Inflammatory macrophage treated with lipopolysaccharide for 1 hour (primary cell): ENCODE results near the gene FKBP2.
A peak's percentile ranks its signal among the peaks of the same experiment; 100 is the strongest.

Source experiments
- DNase-seq, 2 donors: peaks; one replicate each; pipeline ENCODE4 v3.0.0-alpha.2; 2020 to 2022

The FKBP2 gene

GRCh38 chr11:64250415-64251015, 9.6 kb downstream of the FKBP2 start:
- no peak for DNase-seq

- peak; percentile 39 to 77 for DNase-seq
Observed at GRCh38 chr11:64251016-64251752, 10.3 kb downstream of the FKBP2 start, which contains the start of gene PLCB3. PLCB3 (plus strand) TSS chr11:64251530; CDS start chr11:64251650, 120 bp downstream.

DNA sequence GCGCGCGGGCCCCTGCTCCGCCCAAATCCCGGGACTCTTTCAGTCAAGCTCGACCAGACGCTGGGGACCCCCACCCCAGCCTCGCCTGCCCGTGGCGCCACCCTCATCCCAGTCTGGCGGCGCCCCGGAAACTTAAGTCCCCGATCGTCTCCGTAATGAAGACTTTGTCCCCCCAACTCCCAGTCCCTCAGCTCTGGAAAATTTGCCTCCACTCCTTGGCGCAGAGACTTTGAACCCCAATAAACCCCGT, 10.8 kb downstream of the FKBP2 start:
- no peak for DNase-seq

DNA sequence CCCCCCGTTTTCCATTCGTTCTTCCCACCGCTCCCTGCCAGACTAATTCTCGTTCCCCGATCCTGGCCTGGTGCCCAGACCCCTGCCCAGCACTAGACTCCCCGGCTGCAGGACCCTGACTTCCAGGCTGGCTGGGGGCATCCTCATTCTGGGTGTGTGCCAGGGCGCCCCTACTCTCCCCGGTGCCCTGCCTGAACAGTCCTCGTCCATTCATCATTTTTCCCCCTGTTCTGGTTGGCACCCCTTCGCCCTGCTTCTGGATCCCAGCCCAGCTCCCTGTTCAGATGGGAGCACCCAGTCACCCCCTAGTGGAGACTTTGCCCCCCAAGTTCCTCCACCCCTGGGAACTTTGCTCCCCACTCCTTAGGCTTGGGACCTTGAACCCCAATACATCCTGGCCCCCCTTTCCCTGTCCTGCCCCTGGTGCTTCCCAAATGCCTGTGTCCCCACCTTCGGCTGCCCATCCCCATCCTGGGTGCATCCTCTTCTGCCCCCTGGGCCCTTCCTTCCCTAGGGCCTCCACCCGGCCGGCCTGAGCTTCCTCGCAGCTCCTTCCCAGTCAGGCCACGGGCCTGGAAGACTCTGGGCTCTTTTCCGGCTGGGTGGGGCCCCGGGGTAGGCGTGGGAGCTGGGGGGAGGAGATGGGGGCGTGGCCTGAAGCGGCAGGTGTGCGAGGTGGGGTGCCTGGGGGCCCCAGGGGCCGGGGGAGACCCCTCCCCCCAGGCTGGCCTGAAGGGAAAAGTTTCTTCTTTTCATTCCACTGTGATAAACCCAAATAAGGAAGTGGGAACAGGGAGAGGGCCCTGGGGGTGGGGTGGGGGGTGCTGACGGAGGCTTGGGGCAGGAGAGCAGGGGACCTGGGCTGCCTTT, 11.3 kb downstream of the FKBP2 start:
- peak in 1 of 2 donors; percentile 42 for DNase-seq

GRCh38 chr11:64253043-64253442, 12.1 kb downstream of the FKBP2 start:
- no peak for DNase-seq

- DNase-seq: no peak
Observed at GRCh38 chr11:64253481-64253880, 12.6 kb downstream of the FKBP2 start.

DNA sequence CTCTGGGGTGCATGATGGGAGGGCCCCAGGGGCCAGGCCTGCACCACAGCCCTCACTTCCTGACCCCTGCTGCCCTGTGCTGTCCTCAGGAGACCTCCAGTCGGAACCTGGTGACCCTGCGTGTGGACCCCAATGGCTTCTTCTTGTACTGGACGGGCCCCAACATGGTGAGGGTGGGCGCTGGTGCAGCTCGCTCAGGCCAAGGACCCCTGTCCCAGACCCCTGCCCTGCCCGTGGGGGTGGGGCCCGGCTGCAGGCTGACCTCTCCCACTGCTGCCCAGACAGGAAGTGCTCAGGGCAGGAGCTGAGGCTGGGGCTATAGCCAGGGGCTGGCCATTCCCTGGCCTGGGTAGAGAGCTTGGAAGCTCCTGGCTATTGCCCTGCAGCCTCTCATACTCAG, 13.4 kb downstream of the FKBP2 start:
- no peak for DNase-seq

- DNase-seq: no peak
Observed at GRCh38 chr11:64255135-64256128, 14.5 kb downstream of the FKBP2 start.

- no peak for DNase-seq
Observed at GRCh38 chr11:64256300-64256699, 15.4 kb downstream of the FKBP2 start.

GRCh38 chr11:64258356-64258755, 17.5 kb downstream of the FKBP2 start:
- no peak for DNase-seq

- no peak for DNase-seq
Observed at GRCh38 chr11:64258946-64259532, 18.1 kb downstream of the FKBP2 start.

DNA sequence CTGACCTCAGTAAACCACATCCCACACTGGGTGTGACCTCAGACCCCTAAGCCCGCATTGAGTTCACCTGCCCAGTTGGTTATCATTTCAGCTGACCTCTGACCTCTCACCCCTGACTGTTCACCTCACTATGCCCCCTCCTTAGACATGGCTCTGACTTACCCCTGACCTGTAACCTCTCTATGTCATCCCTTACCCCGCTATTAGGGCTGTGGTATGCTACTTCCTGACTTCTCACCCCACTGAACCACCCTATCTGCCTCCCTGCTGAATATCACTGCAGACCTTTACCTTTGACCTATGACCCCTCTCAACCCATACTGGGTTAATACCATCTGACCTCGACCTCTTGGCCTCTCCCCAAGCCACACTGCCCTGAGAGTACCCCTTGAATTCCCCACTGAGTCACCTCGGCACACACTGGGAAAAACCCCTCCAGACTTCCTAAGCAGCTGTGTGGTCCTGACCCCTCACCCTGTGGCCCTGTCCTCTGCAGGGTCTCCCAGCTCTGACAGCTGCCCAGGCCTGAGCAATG, 18.7 kb downstream of the FKBP2 start:
- peak; percentile 27 to 78 for DNase-seq

DNA sequence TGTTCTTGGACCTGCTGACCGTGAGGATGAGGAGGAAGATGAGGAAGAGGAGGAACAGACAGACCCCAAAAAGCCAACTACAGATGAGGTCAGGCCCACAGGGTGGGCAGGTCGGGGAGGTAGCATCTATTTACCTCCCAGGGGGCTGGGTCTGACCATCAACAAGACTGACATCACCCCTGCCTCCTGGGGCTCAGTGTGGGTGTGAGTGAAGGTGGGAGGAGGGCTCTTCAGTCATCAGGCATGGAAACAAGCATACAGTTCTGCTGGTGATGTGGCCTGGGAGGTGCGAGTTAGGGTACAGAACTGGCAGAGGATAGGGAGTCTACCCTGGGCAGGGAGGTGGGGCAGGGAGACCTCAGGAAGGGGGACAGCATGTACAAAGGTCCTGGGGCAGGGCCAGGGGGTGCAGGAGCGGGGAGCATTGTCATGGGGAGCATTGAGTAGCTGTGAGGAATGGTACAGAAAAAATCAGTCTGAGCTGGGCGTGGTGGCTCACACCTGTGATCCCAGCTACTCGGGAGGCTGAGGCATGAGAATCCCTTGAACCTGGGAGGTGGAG, 19.3 kb downstream of the FKBP2 start:
- no peak for DNase-seq

- no peak for DNase-seq
Observed at GRCh38 chr11:64261556-64262080, 20.7 kb downstream of the FKBP2 start.

DNA sequence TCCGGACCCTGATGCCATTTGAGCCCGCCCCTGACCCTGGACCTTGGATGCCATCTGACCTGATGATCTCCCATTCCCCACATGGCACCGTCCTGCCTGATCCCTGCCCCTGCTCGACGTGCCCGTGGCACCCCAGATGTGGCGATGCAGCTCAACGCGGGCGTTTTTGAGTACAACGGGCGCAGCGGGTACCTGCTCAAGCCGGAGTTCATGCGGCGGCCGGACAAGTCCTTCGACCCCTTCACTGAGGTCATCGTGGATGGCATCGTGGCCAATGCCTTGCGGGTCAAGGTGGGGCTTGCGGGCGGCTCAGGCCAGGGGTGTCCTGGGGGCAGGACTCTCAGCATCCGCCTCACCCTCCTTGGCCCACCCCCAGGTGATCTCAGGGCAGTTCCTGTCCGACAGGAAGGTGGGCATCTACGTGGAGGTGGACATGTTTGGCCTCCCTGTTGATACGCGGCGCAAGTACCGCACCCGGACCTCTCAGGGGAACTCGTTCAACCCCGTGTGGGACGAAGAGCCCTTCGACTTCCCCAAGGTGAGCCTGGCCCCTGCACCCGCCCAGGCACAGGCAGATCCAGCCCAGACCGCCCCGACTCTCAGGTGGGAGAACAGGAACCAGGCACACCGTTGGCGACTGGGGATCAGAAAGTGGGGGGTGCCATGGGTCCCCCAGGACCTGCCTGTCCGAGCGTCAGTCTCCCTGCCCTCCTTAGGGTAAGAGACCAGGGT, 21.5 kb downstream of the FKBP2 start:
- DNase-seq: no peak

GRCh38 chr11:64263021-64263946, 22.4 kb downstream of the FKBP2 start:
- no peak for DNase-seq

GRCh38 chr11:64263947-64264317, 23.0 kb downstream of the FKBP2 start:
- no peak for DNase-seq

DNA sequence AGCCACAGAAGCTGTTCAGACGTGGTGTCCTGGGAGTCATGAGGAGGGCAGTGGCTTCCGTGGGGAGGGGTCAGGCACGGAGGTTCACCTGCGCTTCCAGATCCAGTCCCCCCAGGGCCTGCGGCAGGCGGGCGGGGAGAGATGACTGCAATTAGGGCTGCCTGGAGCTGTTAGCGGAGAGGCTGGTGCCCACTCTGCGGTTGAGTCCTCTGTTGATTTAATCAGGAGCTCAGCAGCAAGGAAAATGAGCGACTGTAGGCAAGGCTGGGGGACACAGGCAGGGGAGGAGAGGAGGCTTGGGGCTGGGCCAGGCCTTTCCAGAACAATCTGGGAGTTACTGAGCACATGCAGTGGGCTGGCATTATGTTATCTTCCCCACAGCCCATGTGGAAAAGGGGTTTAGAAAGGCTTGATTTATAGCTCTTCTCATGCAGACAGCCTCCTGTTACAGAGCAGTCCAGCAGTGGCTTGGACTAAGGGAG, 23.5 kb downstream of the FKBP2 start:
- no peak for DNase-seq
